ENCODE data around the gene WASHC4.

Gene WASHC4

GRCh38 chr12:105107494-105108371 lies at the start of gene WASHC4:
Gene WASHC4 (plus strand): TSS chr12:105107731. CDS start chr12:105107801, 70 bp downstream.
- peak; percentile 94 for DNase-seq (ENCODE audit: low read depth in 2 of 2)

GRCh38 chr12:105060715-105061378 lies 46.7 kb upstream of the WASHC4 start:
- DNase-seq (ENCODE audit: low read depth in 2 of 2), result no peak

GRCh38 chr12:105064564-105065178 lies 42.9 kb upstream of the WASHC4 start:
- no peak for DNase-seq (ENCODE audit: low read depth in 2 of 2)

GRCh38 chr12:105067511-105068031 lies 40.0 kb upstream of the WASHC4 start:
- no peak for DNase-seq (ENCODE audit: low read depth in 2 of 2)

GRCh38 chr12:105069936-105070702 lies 37.4 kb upstream of the WASHC4 start:
- no peak for DNase-seq (ENCODE audit: low read depth in 2 of 2)

GRCh38 chr12:105071981-105072380 lies 35.5 kb upstream of the WASHC4 start:
- DNase-seq (ENCODE audit: low read depth in 2 of 2), result no peak

- DNase-seq (ENCODE audit: low read depth in 2 of 2), result no peak
These were observed 34.5 kb upstream of the WASHC4 start for GRCh38 chr12:105072888-105073488.

GRCh38 chr12:105076098-105076497 lies 31.4 kb upstream of the WASHC4 start:
- DNase-seq (ENCODE audit: low read depth in 2 of 2), result no peak

- no peak for DNase-seq (ENCODE audit: low read depth in 2 of 2)
These were observed 30.6 kb upstream of the WASHC4 start for GRCh38 chr12:105076913-105077312.

GRCh38 chr12:105077435-105077834 lies 30.1 kb upstream of the WASHC4 start:
- no peak for DNase-seq (ENCODE audit: low read depth in 2 of 2)

GRCh38 chr12:105078712-105079570 lies 28.6 kb upstream of the WASHC4 start:
- DNase-seq (ENCODE audit: low read depth in 2 of 2), result no peak

GRCh38 chr12:105083031-105083430 lies 24.5 kb upstream of the WASHC4 start:
- DNase-seq (ENCODE audit: low read depth in 2 of 2), result no peak

- DNase-seq (ENCODE audit: low read depth in 2 of 2), result no peak
These were observed 23.9 kb upstream of the WASHC4 start for GRCh38 chr12:105083551-105084105.

GRCh38 chr12:105084251-105085250 lies 23.0 kb upstream of the WASHC4 start, which contains the start of gene ALDH1L2:
Gene ALDH1L2 (minus strand): TSS chr12:105084458. CDS start chr12:105084436, 22 bp downstream.
- peak; percentile 36 to 41 for DNase-seq (ENCODE audit: low read depth in 2 of 2)

- DNase-seq (ENCODE audit: low read depth in 2 of 2), result no peak
These were observed 22.0 kb upstream of the WASHC4 start for GRCh38 chr12:105085501-105085900.

GRCh38 chr12:105089817-105090216 lies 17.7 kb upstream of the WASHC4 start:
- no peak for DNase-seq (ENCODE audit: low read depth in 2 of 2)

- DNase-seq (ENCODE audit: low read depth in 2 of 2), result no peak
These were observed 17.2 kb upstream of the WASHC4 start for GRCh38 chr12:105090361-105090760.

GRCh38 chr12:105091476-105092206 lies 15.9 kb upstream of the WASHC4 start:
- DNase-seq (ENCODE audit: low read depth in 2 of 2), result no peak

Data from stimulated activated CD8-positive, alpha-beta memory T cell treated with anti-CD3 and anti-CD28 coated beads, Interleukin-15, amount 100 ng/mL, for 48 hours (primary cell).